H1 (cell line): ENCODE measurements around the gene TFF1. TPM values are rescaled to one million over a fixed set of nuclear protein-coding genes. Genes with fewer than 3 reads are reported as not detected.

Experiments
- polyA plus RNA-seq, 7 experiments: library from polyadenylated mRNA; depleted of rRNA in 3 of 7; stranded (reverse) in 5 of 7; unstranded in 2 of 7; fragments of >200 nt in 5 of 7; fragments of 200-250 nt in 2 of 7; gene quantifications; 1 replicate in 5 of 7; 2 replicates in 1 of 7; 4 replicates in 1 of 7; pipeline versions ENCODE4 v1.2.1 to v1.2.3, GENCODE V29; 2011 to 2013; ENCODE audit warnings: missing spikeins in 2 of 7, mixed read lengths in 2 of 7
- total RNA-seq: library from RNA; stranded (reverse); fragmentation: NEBNext Ultra II Directional; extraction: Animal tissue kit (Norgen Biotek cat#: 25700); gene quantifications from 2 replicates; pipeline ENCODE4 v1.2.1, GENCODE V29; 2021

TFF1 gene
- total and polyA plus RNA-seq, 2 of the 8 experiments (the other 6 are each of a cell fraction or from before 2014, with no cell fraction given): not detected

Other genes starting within 250 kb of the TFF1 start
- gene ABCG1, start 147.4 kb downstream of the TFF1 start, total RNA-seq: 4.0 TPM in 2 replicates
- 2.1 and 3.8 TPM in 2 replicates for gene ABCG1, start 147.4 kb downstream of the TFF1 start, polyA plus RNA-seq (2011; rRNA removed)
- 1.7 TPM in 1 of 2 replicates, not detected in the other for gene TFF3, start 51.1 kb downstream of the TFF1 start, total RNA-seq
- 4.1 and 6.7 TPM in 2 replicates for gene TFF3, start 51.1 kb downstream of the TFF1 start, polyA plus RNA-seq (2011; rRNA removed)
- not detected in 2 replicates for gene TFF2, start 15.5 kb downstream of the TFF1 start, total RNA-seq
- not detected in 2 replicates for gene TFF2, start 15.5 kb downstream of the TFF1 start, polyA plus RNA-seq (2011; rRNA removed)
- not detected in 2 replicates for gene TMPRSS3, start 29.5 kb upstream of the TFF1 start, total RNA-seq
- gene TMPRSS3, start 29.5 kb upstream of the TFF1 start, polyA plus RNA-seq (2011; rRNA removed): 0.38 and 0.75 TPM in 2 replicates
- gene UBASH3A, start 37.4 kb upstream of the TFF1 start, total RNA-seq: not detected in 2 replicates
- not detected in 2 replicates for gene UBASH3A, start 37.4 kb upstream of the TFF1 start, polyA plus RNA-seq (2011; rRNA removed)
- gene RSPH1, start 129.7 kb upstream of the TFF1 start, total RNA-seq: 0.36 TPM in 1 of 2 replicates, not detected in the other
- gene RSPH1, start 129.7 kb upstream of the TFF1 start, polyA plus RNA-seq (2011; rRNA removed): 0.08 and 0.24 TPM in 2 replicates
- gene SLC37A1, start 147.3 kb upstream of the TFF1 start, total RNA-seq: 23.7 and 30.9 TPM in 2 replicates
- gene SLC37A1, start 147.3 kb upstream of the TFF1 start, polyA plus RNA-seq (2011; rRNA removed): 15.6 and 21.8 TPM in 2 replicates